OCI-M1 (cell line): ENCODE results near the gene ERC2.

Source experiments
- DNase-seq: peaks from one replicate; lab custom pipeline; 2025; lab: John Stamatoyannopoulos, UW

The ERC2 gene

DNA sequence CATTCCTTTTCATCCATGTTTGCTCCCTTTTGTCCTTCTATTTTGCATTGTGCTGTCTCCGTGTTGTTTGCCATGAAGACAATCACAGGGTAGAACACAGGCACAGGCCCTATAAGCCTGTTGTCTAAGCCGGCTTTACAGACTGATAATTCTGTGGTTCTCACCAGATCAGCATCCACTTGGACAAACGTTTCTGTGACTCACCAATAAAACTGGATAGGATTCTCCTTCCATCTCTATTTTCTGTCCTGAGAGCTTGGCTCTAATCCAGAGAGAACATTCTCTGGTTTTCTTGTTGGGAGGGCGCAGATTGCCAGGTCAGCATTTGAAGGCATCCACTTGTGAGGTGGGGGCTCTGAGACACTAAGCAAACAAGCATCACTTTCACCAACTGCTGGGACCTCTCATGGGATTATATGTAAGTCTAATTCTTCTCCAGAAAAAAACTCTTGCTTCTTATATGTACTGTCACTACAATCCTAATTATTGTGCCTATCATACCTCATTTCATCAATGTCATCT, 101.6 kb downstream of the ERC2 start:
- no peak for DNase-seq

DNA sequence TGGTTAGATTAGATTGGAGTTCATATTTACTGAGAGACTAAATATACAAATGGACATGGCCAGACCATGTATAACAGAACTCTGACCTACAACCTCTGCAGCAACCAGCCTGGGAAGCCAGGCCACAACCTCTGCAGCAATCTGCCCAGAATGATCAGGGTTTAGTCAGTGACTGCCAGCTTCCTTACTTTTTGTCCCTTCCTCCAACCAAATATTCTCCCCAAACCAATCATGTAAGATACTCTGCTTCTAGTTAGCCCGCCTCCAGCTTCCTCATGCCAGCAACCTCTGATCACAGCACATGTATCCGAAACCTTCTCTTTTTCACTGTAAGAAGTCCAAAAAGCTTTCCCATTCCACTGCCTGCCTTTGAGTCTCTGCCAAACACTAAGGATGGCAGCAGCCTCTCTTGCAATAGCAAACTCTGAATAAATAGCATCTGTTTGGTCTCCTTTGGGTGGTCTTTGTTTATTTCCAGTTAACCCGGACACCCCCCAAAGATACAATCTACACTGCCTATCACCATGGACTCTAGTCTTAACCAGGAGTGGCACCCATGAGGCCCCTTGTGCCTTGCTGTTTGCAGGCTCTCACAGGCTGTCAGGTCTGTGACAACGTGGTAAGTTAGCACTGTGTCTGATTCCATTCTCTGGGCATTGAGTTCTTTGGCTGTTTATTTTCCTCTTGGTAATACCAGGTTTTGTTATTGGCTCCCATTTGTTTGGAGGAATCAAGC, 102.2 kb downstream of the ERC2 start:
- DNase-seq = no peak

DNA sequence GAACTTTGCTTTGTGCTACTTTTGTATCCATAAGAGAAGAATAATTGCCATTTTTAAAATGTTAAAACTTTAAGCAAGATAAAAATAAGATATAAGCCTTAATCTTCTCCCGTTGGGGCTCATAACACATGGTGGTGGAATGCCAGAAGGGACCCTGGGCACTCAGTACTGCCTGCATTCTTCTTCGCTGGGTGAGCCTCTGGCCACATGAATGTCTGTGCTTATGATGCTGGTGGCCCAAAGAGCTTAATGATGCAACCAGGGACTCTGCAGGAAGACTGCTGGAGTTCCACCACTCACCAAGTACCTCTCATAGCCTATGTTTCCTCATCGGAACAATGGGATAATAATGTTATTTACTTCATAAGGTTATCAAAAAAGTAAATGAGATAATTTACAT, 103.6 kb downstream of the ERC2 start:
- no peak for DNase-seq

DNA sequence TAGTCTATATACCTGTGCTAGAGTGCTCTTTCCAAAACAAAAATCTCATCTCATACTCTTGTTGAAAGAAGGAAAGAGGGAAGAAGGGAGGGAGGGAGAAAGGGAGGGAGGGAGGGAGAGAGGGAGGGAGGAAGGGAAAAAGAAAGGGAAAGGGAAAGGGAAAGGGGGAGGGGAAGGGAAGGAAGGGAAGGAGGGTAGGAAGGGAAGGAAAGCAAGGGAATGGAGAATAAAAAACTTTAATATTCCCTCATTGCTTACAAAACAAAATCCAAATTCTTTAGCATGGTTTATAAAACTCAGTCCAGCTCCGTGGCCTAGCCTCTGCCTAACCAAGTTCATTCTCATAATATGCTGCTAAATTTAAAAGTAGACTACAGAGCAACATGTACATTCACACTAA, 104.5 kb downstream of the ERC2 start:
- DNase-seq = no peak

DNA sequence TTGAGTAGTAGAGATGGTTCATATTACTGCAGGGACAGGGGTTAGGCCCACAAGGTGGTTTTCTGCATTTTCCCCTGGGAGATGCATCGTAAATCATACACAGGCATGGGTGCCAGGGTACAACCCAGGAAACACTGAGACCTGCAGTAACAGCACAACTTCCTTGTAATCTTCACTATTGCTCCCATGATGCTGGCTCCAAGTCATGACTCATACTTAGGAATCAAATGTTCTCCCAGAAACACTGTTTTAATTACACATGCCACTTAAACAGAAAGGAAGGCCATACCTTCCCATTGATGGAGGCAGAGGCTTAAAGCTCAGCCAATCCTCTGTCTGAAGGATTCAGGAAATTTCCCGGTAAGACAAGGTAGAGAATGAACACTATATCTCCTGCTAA, 106.5 kb downstream of the ERC2 start:
- no peak for DNase-seq

DNA sequence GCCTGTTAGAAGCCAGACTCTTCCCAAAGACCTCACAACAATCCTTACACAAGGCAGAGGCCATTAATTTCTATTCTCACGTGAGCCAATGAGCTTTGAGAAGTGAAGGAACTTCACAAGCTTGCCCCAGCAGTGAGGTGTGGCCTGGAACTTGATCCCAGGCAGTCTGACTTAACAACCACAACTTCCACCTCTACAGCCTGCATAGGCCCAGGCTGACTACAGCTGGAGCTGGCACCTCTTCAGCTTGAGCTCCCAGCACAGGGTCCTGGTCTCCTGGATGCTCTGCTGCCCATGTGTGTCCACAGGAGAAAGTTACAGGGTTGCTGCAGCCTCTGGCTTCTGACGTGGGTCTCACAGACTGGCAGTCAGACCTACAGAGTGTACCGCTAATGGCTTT, 111.0 kb downstream of the ERC2 start:
- DNase-seq = no peak

DNA sequence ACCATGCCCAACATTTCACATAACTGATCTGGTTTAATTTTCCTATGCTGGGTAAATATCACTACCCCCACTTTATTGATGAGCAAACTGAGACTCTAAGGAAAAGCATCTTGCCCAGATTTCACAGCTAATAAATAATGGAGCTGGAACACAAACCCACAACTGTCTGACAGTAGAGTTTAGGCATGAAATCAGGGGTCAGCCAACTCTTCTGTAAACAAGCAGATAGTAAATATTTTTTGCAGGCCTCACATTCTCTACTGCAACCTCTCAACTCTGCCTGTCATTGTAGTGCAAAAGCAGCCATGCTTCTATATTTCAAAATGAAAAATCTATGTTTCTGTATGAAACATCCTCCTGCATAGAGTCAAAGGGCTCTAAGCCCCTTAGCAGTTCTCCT, 111.5 kb downstream of the ERC2 start:
- DNase-seq = no peak

DNA sequence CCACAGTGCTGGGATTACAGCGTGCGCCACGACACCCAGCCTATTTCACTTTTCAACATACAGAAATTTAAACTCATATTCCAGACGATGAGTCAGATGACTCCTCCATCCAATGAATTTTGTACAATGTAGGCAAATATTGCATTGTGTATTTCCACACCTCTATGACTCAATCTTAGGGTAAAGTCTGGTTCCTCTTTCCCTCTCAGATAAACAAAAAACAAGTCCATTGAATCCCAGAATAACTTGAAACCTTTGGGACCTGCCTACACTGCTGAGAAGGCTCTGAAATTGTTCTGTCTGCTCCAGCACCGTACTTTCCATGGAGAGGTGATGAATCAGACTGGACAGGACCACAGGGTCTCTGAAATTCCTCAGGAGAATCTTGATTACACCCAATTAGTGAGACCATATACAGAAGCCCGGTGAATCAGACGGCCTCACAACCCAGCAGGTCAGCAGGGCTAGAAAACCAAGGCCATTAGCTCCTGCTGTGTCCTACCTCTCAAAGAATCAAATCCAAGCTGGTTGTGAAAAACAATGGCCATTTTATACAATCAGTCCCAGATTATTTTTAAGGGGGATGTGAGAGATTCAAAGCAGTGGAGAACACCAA, 112.6 kb downstream of the ERC2 start:
- DNase-seq = peak; percentile 1

DNA sequence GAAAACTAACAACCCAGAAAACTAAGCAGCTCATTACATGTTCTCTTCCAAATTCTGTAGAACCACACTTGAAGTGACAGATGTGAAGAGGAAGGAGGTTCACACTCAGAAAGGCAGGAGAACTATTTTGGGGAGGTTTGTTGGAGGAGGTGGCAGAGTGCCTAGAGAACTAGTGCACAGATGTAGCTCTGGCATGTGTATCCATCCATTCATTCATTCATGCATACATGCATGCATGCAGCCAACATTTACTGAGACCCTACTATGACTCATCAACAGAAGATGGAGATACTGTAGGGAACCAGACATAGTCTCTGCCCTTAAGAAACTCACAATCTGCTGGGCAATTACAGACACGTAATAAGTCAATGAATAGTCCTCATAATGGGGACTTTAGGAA, 116.7 kb downstream of the ERC2 start:
- no peak for DNase-seq

DNA sequence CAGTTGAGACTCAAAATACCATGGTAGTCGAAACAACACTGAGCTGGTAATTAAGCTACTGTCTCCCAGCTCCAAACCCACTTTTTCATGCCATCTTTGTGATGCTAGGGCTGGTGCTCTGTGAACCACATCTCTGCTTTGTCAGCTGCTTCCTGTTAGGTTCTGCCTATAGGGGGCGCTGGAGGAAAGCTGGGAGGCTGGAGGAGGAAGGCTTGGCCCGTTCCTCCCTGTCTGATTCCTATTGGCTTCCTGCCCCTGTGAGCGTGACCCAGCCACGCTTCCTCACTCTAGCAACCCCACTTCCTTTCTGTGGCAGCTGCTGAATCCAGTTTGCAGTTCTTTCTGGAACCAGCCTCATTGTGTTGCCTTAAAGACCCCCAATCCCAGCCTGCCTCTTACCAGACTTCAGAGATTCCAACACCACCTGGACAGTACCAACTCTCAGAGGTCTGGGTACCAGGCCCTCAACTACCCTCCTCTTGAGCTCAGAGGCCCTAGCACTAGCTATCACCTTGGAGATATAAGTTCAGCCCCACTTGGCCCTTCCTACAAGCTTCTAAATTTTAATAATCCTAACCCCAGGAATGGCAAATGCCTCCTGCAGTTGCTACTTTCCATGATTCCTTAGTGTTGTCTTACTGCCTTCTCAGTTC, 120.9 kb downstream of the ERC2 start:
- DNase-seq = peak; percentile 51

DNA sequence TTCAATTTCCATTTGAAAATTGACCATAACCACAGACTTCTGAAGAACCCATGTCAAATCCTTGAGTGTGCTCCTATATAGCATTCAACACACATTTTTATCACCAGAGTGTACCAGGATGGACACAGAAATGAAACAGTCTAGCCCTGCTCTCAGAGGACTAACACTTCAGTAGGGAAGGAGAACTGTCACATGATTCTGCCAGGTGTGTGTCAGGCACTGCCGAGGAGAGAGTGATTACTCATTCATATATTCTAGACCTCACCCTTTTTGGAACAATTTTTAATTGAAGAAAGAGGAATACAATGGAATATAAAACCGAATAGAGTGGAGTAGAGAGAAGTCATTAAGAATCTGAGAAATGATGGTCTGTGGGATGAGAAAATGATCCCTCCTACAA, 125.8 kb downstream of the ERC2 start:
- DNase-seq = no peak

DNA sequence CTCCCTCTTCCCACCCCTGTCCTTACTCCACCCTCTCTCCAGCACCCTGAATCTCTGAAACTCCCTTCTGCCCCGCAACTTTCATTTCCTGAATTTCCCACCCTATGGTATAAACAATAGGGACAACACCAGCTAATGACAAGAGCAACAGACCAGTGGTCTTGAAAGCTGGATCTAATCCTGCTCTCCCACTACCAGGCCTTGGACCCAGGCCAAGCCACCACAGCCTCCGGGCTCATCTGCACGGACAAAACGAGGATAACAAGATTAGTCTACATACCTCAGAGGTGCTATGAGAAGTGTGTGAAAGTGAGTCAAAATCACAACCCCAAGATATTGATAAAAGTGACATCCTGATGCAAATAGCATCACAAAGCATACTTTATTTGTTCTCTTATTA, 128.6 kb downstream of the ERC2 start:
- no peak for DNase-seq

DNA sequence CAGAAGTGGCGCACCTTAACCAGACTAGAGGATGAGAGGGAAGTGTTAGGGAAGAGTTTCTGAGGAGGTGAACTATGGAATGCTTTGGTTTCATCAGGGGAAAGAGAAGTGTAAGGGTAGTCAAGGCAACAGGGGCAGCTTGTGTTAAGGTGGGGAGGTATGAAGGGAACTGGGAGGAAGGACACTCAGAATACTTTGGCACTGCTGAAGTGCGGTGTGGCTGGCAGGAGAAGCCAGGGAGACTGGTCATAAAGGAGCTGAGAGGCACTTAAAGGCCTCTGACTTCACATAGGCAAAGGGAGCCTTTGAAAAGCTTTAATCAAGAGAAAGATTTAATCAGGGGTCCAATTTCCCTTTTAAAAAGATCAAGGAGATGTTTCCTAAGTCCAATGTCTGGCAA, 129.0 kb downstream of the ERC2 start:
- no peak for DNase-seq

DNA sequence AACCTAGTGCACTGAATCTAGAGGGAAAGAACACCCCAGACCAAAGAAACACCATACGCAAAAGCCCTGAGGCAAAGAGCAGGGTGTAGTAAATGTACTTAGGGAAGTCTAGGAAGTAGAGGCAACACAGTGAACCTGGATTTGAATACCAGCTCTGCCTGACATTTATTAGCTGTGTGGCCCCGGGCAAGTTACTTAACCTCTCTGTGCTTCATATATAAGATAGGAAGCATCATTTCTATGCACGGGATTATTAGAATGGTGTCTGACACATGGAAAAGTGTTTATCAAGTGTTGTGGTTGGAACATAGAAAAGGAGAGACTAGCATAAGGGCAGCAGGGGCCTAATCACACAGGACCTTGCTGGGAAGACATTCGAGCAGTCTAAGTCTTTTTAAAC, 132.2 kb downstream of the ERC2 start:
- DNase-seq = no peak

DNA sequence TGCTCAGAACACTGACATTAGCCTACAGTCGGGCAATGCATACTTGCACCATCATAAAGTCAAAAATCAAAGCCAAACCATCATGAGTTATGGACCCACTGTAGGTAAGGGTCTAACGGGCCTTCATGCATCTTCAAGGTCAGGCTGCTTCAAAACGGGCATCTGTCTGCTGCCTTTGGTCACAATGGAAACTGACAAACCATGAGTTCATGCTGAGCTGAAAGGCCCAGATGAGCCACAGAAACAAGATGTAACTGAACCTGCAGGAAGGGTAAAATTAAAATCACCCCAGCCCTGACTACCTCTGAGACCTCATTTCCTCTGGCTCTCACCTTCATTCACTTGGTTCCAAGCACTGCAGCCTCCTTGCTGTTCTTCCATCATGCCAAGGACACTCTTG, 143.8 kb downstream of the ERC2 start:
- no peak for DNase-seq

DNA sequence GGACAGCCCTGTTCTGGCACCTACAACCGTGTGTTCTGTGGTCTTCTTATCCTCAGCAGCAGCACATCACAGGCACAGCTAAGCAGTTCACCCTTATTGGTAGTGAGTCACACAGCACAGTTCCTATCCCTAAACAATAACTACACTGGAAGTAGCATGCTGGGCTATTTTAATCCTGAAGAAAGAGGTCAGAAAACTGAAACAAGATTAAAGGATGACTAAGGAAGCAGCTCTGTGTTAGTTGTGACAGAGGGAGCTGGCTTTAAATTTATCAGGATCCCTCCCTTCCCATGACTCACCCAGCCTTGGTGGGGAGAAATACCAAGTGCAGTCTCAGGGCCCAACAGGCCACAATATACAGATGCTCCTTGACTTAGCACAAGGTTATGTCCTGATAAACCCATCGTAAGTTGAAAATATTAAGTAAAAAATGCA, 144.3 kb downstream of the ERC2 start:
- peak; percentile 75 for DNase-seq

DNA sequence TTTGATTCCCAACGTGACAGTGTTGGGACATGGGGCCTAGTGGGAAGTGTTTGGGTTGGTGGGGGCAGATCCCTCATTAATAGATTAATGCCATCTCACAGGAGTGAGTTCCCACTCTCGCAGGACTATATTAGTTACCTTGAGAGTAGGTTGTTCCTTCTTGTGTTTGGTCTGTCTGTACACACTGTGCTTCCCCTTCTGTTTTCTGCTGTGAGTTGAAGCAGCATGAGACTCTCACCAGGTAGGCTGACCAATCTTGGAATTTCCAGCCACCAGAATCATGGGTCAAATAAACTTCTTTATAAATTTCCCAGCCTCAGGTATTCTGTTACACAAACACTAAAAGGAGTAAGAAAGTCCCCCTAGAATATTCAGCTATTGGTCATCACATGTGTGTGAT, 145.4 kb downstream of the ERC2 start:
- DNase-seq = no peak

DNA sequence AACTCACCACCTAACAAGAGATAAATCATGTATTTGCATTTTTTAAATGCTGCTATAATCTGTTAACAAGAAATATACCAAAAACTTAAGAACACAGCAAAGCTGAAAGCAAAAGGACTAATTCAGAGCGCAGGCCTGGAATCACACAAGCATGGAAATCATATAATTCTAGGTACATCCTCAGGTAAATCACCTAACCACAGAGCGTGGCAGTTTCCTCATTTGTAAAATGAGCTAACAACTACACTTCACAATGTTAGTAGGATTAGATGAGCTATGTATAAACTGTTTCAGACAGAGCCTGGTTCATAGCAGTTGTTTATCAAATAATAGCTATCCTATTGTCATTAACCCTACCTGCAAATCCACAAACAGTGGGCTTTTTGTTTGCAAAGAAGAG, 146.4 kb downstream of the ERC2 start:
- no peak for DNase-seq

DNA sequence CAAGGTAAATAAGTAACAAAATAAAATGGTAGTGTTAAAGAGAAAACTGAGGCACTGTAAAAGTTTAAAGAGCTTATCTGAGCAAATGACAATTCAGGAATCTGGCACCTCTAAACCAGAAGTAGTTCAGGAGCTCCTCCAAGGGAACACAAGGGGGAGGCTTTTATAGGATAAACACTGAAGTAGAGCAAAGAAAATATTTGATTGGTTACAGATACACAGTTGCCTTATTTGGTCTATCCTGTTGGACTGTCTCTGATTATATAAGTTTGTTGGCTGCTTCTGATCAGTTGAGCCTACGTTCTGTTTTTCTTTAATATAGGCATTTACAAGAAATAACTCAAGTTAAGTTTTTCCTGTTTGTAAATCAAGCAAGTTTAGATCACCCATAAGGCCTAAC, 146.9 kb downstream of the ERC2 start:
- DNase-seq = no peak

DNA sequence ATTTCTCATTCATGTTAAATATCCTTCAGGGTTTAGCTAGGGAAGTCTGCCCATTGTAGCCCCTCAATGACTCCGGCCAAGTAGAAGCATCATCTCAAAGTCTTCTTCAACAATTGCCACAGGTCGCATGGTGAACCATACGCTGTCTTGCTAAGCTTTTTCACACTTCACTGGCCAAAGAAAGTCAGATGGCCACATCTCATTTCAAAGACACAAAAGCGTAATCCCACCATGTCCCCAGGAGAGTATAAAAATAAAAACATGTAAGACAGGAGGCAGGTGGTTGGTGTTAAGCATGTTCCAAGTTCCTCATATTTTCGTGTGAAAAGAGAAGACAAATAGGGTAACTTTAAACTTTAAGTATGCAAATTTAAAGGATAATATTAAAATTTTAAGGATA, 147.4 kb downstream of the ERC2 start:
- no peak for DNase-seq

DNA sequence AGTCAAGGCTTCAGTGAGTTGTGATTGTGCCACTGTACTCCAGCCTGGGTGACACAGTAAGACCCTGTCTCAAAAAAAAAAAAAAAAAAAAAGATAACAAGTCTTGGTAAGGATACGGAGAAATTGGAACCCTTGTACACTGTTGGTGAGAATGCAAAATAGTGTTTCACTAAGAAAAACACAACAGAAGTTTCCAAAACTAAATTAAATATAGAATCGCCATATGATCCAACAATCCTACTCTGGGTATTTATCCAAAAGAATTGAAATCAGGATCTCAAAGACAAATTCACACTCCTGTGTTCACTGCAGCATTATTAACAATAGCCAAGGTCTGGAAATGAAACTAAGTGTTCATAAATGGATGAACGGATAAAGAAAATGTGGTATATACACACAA, 149.4 kb downstream of the ERC2 start:
- no peak for DNase-seq

DNA sequence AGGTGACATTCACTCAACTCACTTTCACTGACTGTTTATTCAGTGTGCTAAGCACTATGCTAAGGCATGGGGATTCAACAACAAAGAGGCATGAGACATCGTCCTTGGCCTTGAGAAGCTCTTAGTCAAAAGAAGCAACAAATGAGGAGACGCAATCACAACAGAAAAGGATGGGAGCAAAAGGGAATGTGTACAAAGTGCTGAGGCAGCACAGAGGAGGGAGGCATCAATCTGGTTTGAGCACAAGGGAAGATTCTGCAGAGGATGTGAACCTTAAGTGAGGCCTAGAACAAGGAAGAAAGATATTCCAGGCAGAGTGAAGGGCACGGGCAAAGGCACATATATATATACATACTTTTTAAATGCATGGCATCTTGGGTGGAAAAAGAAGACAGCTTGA, 151.3 kb downstream of the ERC2 start:
- no peak for DNase-seq

DNA sequence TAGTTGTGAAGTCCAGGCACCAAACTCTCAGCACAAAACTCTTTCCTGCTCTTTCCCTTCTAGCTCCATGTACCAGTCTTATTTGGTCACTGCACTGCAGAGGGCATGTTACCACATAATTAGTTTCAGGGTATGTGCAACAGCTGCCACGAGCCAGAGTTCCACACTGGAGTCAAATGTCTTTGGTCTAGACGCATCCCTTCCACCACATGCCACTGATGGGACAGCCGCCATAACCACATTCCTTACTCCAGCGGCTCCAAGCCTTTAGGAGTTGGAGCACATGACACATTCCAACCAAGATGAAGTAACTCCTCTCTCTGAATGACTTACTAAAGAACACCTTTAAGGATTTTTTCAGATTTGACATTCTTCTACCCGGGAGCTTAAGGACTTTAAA, 153.4 kb downstream of the ERC2 start:
- no peak for DNase-seq
